H7 (cell line): ENCODE results near the gene CD300H. TPM values are rescaled to one million over a fixed set of nuclear protein-coding genes. Genes with fewer than 3 reads are reported as not detected.
"Not testable (repeated sequence)": the region's sequence is repeated elsewhere in the genome, so short reads cannot be mapped to it uniquely, and the experiment has no call there.

Source experiments
- DNase-seq: peaks from one replicate; pipeline ENCODE4 v3.0.0; 2012
- H3K27me3 ChIP-seq: 2 replicates; pipeline ENCODE4 v1.6.0; 2011; ENCODE audit warnings: mild to moderate bottlenecking, low read length; ENCODE audit not compliant: control insufficient read depth, insufficient read depth
- H3K36me3 ChIP-seq: replicated peaks from 2 replicates; pipeline ENCODE4 v1.5.1; 2011; ENCODE audit warnings: low read length; ENCODE audit not compliant: control insufficient read depth, insufficient read depth
- H3K4me3 ChIP-seq: 2 replicates; pipeline ENCODE4 v1.5.1; 2011; ENCODE audit warnings: low read depth, mild to moderate bottlenecking, control low read depth, low read length, moderate library complexity; ENCODE audit not compliant: insufficient read depth
- total RNA-seq: library from RNA; depleted of rRNA; stranded (reverse); fragments of >200 nt; shearing (Covaris generic); gene quantifications from 2 replicates; pipeline ENCODE4 v1.2.3, GENCODE V29; 2014

Gene CD300H
- total RNA-seq, 1 experiment from 2014 or later = not detected

- no peak overlapping the region for H3K4me3 ChIP-seq
- no peak for DNase-seq
- no peaks in the 10 kb centered on the region for H3K27me3 ChIP-seq
- H3K36me3 ChIP-seq = no peaks in the 10 kb centered on the region
Observed at GRCh38 chr17:74598346-74599022, 31.2 kb upstream of the CD300H start.

GRCh38 chr17:74597069-74597790 is 29.9 kb upstream of the CD300H start:
- Histone ChIP-seq H3K27me3 (no peaks in the 10 kb centered on the region; the same call in 1 of the 2 replicates), H3K36me3 (no peaks in the 10 kb centered on the region), H3K4me3 (no peak overlapping the region)
- DNase-seq = no peak

- Histone ChIP-seq H3K36me3 (no peaks in the 10 kb centered on the region), H3K27me3 (no peaks in the 10 kb centered on the region; the same call in 1 of the 2 replicates), H3K4me3 (no peak overlapping the region)
- DNase-seq = no peak
Observed at GRCh38 chr17:74595037-74595750, 27.9 kb upstream of the CD300H start.

GRCh38 chr17:74592087-74592990 is 25.0 kb upstream of the CD300H start, which contains the start of gene CD300LD:
CD300LD (minus strand) TSS chr17:74592283; CDS start chr17:74592202, 81 bp downstream.
- Histone ChIP-seq H3K36me3 (no peaks in the 10 kb centered on the region), H3K27me3 (no peaks in the 10 kb centered on the region; the same call in 1 of the 2 replicates), H3K4me3 (no peak within 1 kb of the TSS)
- DNase-seq = no peak

- DNase-seq = no peak
- H3K27me3 ChIP-seq = no peaks in the 10 kb centered on the region; the same call in 1 of the 2 replicates
- H3K4me3 ChIP-seq = no peak overlapping the region
- no peaks in the 10 kb centered on the region for H3K36me3 ChIP-seq
Observed at GRCh38 chr17:74591503-74591902, 24.2 kb upstream of the CD300H start.

- no peak overlapping the region for H3K4me3 ChIP-seq
- no peaks in the 10 kb centered on the region for H3K36me3 ChIP-seq
- no peaks in the 10 kb centered on the region for H3K27me3 ChIP-seq
- DNase-seq = no peak
Observed at GRCh38 chr17:74585711-74586110, 18.4 kb upstream of the CD300H start.

- DNase-seq = no peak
- Histone ChIP-seq H3K27me3 (no peaks in the 10 kb centered on the region), H3K36me3 (no peaks in the 10 kb centered on the region), H3K4me3 (no peak overlapping the region)
Observed at GRCh38 chr17:74584292-74585060, 17.2 kb upstream of the CD300H start.

GRCh38 chr17:74582633-74583032 is 15.3 kb upstream of the CD300H start:
- DNase-seq = no peak
- Histone ChIP-seq H3K27me3 (no peaks in the 10 kb centered on the region), H3K4me3 (no peak overlapping the region), H3K36me3 (no peaks in the 10 kb centered on the region)

GRCh38 chr17:74579900-74580299 is 12.6 kb upstream of the CD300H start:
- H3K36me3 ChIP-seq = no peaks in the 10 kb centered on the region
- H3K27me3 ChIP-seq = no peaks in the 10 kb centered on the region
- H3K4me3 ChIP-seq = no peak overlapping the region

GRCh38 chr17:74578979-74579378 is 11.7 kb upstream of the CD300H start:
- H3K4me3 ChIP-seq = no peak overlapping the region
- H3K36me3 ChIP-seq = no peaks in the 10 kb centered on the region
- no peak for DNase-seq
- no peaks in the 10 kb centered on the region for H3K27me3 ChIP-seq

More at GRCh38 chr17:74579900-74580299, 12.6 kb upstream of the CD300H start:
- no peak for DNase-seq

GRCh38 chr17:74574489-74575142 is 7.3 kb upstream of the CD300H start:
- DNase-seq = no peak
- Histone ChIP-seq H3K4me3 (no peak overlapping the region), H3K27me3 (no peaks in the 10 kb centered on the region), H3K36me3 (no peaks in the 10 kb centered on the region)

GRCh38 chr17:74573635-74574034 is 6.3 kb upstream of the CD300H start:
- not testable (repeated sequence) for H3K27me3 ChIP-seq, DNase-seq, H3K4me3 ChIP-seq, H3K36me3 ChIP-seq

GRCh38 chr17:74573169-74573568 is 5.9 kb upstream of the CD300H start:
- H3K36me3 ChIP-seq = no peaks in the 10 kb centered on the region
- H3K4me3 ChIP-seq = no peak overlapping the region
- H3K27me3 ChIP-seq = no peaks in the 10 kb centered on the region
- DNase-seq = no peak
